GM21717 (cell line): ENCODE data around the gene PRR12.
"Not testable (repeated sequence)": the region's sequence is repeated elsewhere in the genome, so short reads cannot be mapped to it uniquely, and the experiment has no call there.

ENCODE experiments used
- ATAC-seq: cut with Tn5 transposase; IDR thresholded peaks from one replicate; pipeline ENCODE4 v1.9.1; 2021; ENCODE audit warnings: mild to moderate bottlenecking, moderate library complexity; ENCODE audit not compliant: unreplicated experiment

The PRR12 gene

GRCh38 chr19:49614096-49614833 lies 23.3 kb downstream of the PRR12 start:
- no peak for ATAC-seq

- no peak for ATAC-seq
Measured at GRCh38 chr19:49615861-49616260, 24.9 kb downstream of the PRR12 start.

- no peak for ATAC-seq
Measured at GRCh38 chr19:49616532-49616931, 25.6 kb downstream of the PRR12 start.

GRCh38 chr19:49616945-49617344 lies 26.0 kb downstream of the PRR12 start:
- no peak for ATAC-seq

- not testable (repeated sequence) for ATAC-seq
Measured at GRCh38 chr19:49617860-49618259, 26.9 kb downstream of the PRR12 start.

- no peak for ATAC-seq
Measured at GRCh38 chr19:49624967-49625910, 34.3 kb downstream of the PRR12 start.

GRCh38 chr19:49626226-49626625 lies 35.2 kb downstream of the PRR12 start:
- ATAC-seq: no peak

GRCh38 chr19:49629659-49630058 lies 38.7 kb downstream of the PRR12 start:
- ATAC-seq: no peak

GRCh38 chr19:49631014-49631588 lies 40.1 kb downstream of the PRR12 start:
- no peak for ATAC-seq

- ATAC-seq: no peak
Measured at GRCh38 chr19:49631610-49632192, 40.7 kb downstream of the PRR12 start.

- ATAC-seq: no peak
Measured at GRCh38 chr19:49632576-49632975, 41.6 kb downstream of the PRR12 start.

GRCh38 chr19:49633273-49633672 lies 42.3 kb downstream of the PRR12 start:
- not testable (repeated sequence) for ATAC-seq

GRCh38 chr19:49635530-49636232 lies 44.7 kb downstream of the PRR12 start:
- no peak for ATAC-seq

- ATAC-seq: no peak
Measured at GRCh38 chr19:49636233-49636932, 45.4 kb downstream of the PRR12 start.

GRCh38 chr19:49637821-49638738 lies 47.1 kb downstream of the PRR12 start:
- no peak for ATAC-seq

- ATAC-seq: no peak
Measured at GRCh38 chr19:49639401-49640112, 48.6 kb downstream of the PRR12 start.

GRCh38 chr19:49640113-49640898 lies 49.3 kb downstream of the PRR12 start, which contains the start of gene RRAS:
Gene RRAS, minus strand, starts transcription at chr19:49640143. Its CDS starts 45 bp downstream, at chr19:49640098.
- peak; percentile 56 for ATAC-seq
